ENCODE measurements around the gene NHLRC4. TPM values are rescaled to one million over a fixed set of nuclear protein-coding genes. Genes with fewer than 3 reads are reported as not detected.

NHLRC4 gene
- total and polyA plus RNA-seq, 4 donors, result 0.17 to 7.0 (median 0.25) TPM; not detected in 1

GRCh38 chr16:555528-556473 lies 11.0 kb upstream of the NHLRC4 start:
- H3K27ac ChIP-seq (ENCODE audit: low read depth in 1 of 2, low read length in 2 of 2), result no peak overlapping the region
- peaks cover 0 to 16% (median 8%) of the 10 kb centered on the region in 4 donors for H3K36me3 ChIP-seq (ENCODE audit: control insufficient read depth in 4 of 4, insufficient read depth in 3 of 4, low read depth in 1 of 4, low read length in 3 of 4)
- H3K4me3 ChIP-seq (ENCODE audit: low read depth in 1 of 3, low read length in 3 of 3), result no peak overlapping the region
- H3K27me3 ChIP-seq (ENCODE audit: control insufficient read depth in 4 of 4, insufficient read depth in 4 of 4, low read length in 3 of 4), result peaks cover 0 to 5% (median under 1%) of the 10 kb centered on the region in 4 donors
- no peak overlapping the region for H3K9ac ChIP-seq (ENCODE audit: low read depth in 1 of 2, low read length in 2 of 2)
- WGBS, result 87% methylated on average over 32 of the region's 32 CpGs
- no peak for TF ChIP-seq RAD21 (IDR thresholded peaks at IDR 0.05)
- TF ChIP-seq ZBTB33 (IDR thresholded peaks at IDR 0.05), result no peak
- no peak for TF ChIP-seq YY1 (IDR thresholded peaks at IDR 0.05)
- no peak for TF ChIP-seq TAF1 (conservative IDR thresholded peaks at IDR 0.05)
- no peak for TF ChIP-seq MAX (IDR thresholded peaks at IDR 0.05)
- TF ChIP-seq JUND (IDR thresholded peaks at IDR 0.05), result no peak
- TF ChIP-seq SP1 (IDR thresholded peaks at IDR 0.05), result no peak
- no peak for TF ChIP-seq GABPA (IDR thresholded peaks at IDR 0.05 in 1 of 2, conservative IDR thresholded peaks at IDR 0.05 in 1 of 2)
- no peak for TF ChIP-seq HNF4A (conservative IDR thresholded peaks at IDR 0.05)
- no peak for TF ChIP-seq HNF4G (IDR thresholded peaks at IDR 0.05)
- no peak for DNase-seq (ENCODE audit: low spot score)
- H3K4me1 ChIP-seq (ENCODE audit: control insufficient read depth in 4 of 4, insufficient read depth in 4 of 4, low read length in 3 of 4), result peaks cover 3 to 17% (median 8%) of the 10 kb centered on the region in 4 donors
- H3K9me3 ChIP-seq (ENCODE audit: control insufficient read depth in 4 of 4, low read length in 3 of 4), result no peaks in the 10 kb centered on the region

- H3K9ac ChIP-seq (ENCODE audit: low read depth in 1 of 2, low read length in 2 of 2), result no peak overlapping the region
- no peak for DNase-seq (ENCODE audit: low spot score)
- H3K27ac ChIP-seq (ENCODE audit: low read depth in 1 of 2, low read length in 2 of 2), result no peak overlapping the region
- no peak overlapping the region for H3K4me3 ChIP-seq (ENCODE audit: low read depth in 1 of 3, low read length in 3 of 3)
- peaks cover 0 to 5% (median under 1%) of the 10 kb centered on the region in 4 donors for H3K27me3 ChIP-seq (ENCODE audit: control insufficient read depth in 4 of 4, insufficient read depth in 4 of 4, low read length in 3 of 4)
- peaks cover 3 to 17% (median 8%) of the 10 kb centered on the region in 4 donors for H3K4me1 ChIP-seq (ENCODE audit: control insufficient read depth in 4 of 4, insufficient read depth in 4 of 4, low read length in 3 of 4)
- 92% methylated on average over 32 of the region's 32 CpGs for WGBS
- no peak for TF ChIP-seq GABPA (IDR thresholded peaks at IDR 0.05 in 1 of 2, conservative IDR thresholded peaks at IDR 0.05 in 1 of 2)
- no peak for TF ChIP-seq HNF4G (IDR thresholded peaks at IDR 0.05)
- no peaks in the 10 kb centered on the region for H3K9me3 ChIP-seq (ENCODE audit: control insufficient read depth in 4 of 4, low read length in 3 of 4)
- H3K36me3 ChIP-seq (ENCODE audit: control insufficient read depth in 4 of 4, insufficient read depth in 3 of 4, low read depth in 1 of 4, low read length in 3 of 4), result peaks cover 0 to 11% (median 5%) of the 10 kb centered on the region in 4 donors
Measured at GRCh38 chr16:556474-557173, 10.2 kb upstream of the NHLRC4 start.

GRCh38 chr16:557463-558297 lies 9.1 kb upstream of the NHLRC4 start:
- H3K27ac ChIP-seq (ENCODE audit: low read depth in 1 of 2, low read length in 2 of 2), result no peak overlapping the region
- peaks cover 0 to 5% (median under 1%) of the 10 kb centered on the region in 4 donors for H3K27me3 ChIP-seq (ENCODE audit: control insufficient read depth in 4 of 4, insufficient read depth in 4 of 4, low read length in 3 of 4)
- H3K4me3 ChIP-seq (ENCODE audit: low read depth in 1 of 3, low read length in 3 of 3), result no peak overlapping the region
- DNase-seq (ENCODE audit: low spot score), result no peak
- H3K36me3 ChIP-seq (ENCODE audit: control insufficient read depth in 4 of 4, insufficient read depth in 3 of 4, low read depth in 1 of 4, low read length in 3 of 4), result peaks cover 0 to 6% (median 2%) of the 10 kb centered on the region in 4 donors
- WGBS, result 89% methylated on average over 23 of the region's 23 CpGs
- no peaks in the 10 kb centered on the region for H3K9me3 ChIP-seq (ENCODE audit: control insufficient read depth in 4 of 4, low read length in 3 of 4)
- no peak overlapping the region for H3K9ac ChIP-seq (ENCODE audit: low read depth in 1 of 2, low read length in 2 of 2)
- H3K4me1 ChIP-seq (ENCODE audit: control insufficient read depth in 4 of 4, insufficient read depth in 4 of 4, low read length in 3 of 4), result peaks cover 3 to 17% (median 8%) of the 10 kb centered on the region in 4 donors
- TF ChIP-seq YY1 (IDR thresholded peaks at IDR 0.05) (no peak), EGR1 (IDR thresholded peaks at IDR 0.05; ENCODE audit: low read depth in 2 of 2) (no peak), TAF1 (conservative IDR thresholded peaks at IDR 0.05) (no peak), ATF3 (IDR thresholded peaks at IDR 0.05) (no peak), CTCF (IDR thresholded peaks at IDR 0.05; ENCODE audit: low read depth, low read length, missing input control) (no peak), SP1 (IDR thresholded peaks at IDR 0.05) (no peak), RAD21 (IDR thresholded peaks at IDR 0.05) (no peak), FOXA2 (IDR thresholded peaks at IDR 0.05) (no peak), HNF4A (conservative IDR thresholded peaks at IDR 0.05) (no peak), JUND (IDR thresholded peaks at IDR 0.05) (no peak), FOXA1 (IDR thresholded peaks at IDR 0.05) (no peak), ZBTB33 (IDR thresholded peaks at IDR 0.05) (no peak), GABPA (IDR thresholded peaks at IDR 0.05 in 1 of 2, conservative IDR thresholded peaks at IDR 0.05 in 1 of 2) (no peak), MAX (IDR thresholded peaks at IDR 0.05) (no peak)

All from liver (tissue), 9 donors.